ENCODE data around the gene MYO5A.

DNA sequence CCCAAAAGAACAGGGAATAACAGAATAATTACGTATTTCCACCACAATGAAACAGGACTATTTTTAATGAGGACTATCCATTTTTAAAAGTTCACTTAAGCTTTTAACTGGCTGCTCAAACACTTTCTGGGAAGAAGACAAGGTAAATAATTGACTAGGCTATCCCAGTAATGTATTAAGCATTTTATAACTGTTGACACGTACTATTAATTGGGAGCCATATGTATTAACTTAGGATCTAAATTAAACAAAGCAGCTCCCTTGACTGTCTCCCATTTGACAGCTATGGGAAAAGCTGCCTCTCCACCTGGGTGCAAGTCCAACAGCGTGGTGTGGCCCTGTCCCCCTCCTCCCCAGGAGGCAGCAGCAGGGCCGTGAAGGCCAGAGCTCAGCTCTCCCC, 269.2 kb downstream of the MYO5A start:
- TF ChIP-seq, protein P1, sequence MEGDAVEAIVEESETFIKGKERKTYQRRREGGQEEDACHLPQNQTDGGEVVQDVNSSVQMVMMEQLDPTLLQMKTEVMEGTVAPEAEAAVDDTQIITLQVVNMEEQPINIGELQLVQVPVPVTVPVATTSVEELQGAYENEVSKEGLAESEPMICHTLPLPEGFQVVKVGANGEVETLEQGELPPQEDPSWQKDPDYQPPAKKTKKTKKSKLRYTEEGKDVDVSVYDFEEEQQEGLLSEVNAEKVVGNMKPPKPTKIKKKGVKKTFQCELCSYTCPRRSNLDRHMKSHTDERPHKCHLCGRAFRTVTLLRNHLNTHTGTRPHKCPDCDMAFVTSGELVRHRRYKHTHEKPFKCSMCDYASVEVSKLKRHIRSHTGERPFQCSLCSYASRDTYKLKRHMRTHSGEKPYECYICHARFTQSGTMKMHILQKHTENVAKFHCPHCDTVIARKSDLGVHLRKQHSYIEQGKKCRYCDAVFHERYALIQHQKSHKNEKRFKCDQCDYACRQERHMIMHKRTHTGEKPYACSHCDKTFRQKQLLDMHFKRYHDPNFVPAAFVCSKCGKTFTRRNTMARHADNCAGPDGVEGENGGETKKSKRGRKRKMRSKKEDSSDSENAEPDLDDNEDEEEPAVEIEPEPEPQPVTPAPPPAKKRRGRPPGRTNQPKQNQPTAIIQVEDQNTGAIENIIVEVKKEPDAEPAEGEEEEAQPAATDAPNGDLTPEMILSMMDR (conservative IDR thresholded peaks at IDR 0.05; ENCODE audit: low read length) = no peak
- TF ChIP-seq EZH2phosphoT487 (IDR thresholded peaks at IDR 0.05; ENCODE audit: borderline replicate concordance) = no peak

All from Loucy (cell line).